ENCODE data around the gene SLC2A6. TPM values are rescaled to one million over a fixed set of nuclear protein-coding genes. Genes with fewer than 3 reads are reported as not detected.
A peak's percentile ranks its signal among the peaks of the same experiment; 100 is the strongest.

The SLC2A6 gene
- total and polyA plus RNA-seq, 2 of the 8 experiments (the other 6 are each of a cell fraction or from before 2014, with no cell fraction given): 16.6 to 17.8 TPM

DNA sequence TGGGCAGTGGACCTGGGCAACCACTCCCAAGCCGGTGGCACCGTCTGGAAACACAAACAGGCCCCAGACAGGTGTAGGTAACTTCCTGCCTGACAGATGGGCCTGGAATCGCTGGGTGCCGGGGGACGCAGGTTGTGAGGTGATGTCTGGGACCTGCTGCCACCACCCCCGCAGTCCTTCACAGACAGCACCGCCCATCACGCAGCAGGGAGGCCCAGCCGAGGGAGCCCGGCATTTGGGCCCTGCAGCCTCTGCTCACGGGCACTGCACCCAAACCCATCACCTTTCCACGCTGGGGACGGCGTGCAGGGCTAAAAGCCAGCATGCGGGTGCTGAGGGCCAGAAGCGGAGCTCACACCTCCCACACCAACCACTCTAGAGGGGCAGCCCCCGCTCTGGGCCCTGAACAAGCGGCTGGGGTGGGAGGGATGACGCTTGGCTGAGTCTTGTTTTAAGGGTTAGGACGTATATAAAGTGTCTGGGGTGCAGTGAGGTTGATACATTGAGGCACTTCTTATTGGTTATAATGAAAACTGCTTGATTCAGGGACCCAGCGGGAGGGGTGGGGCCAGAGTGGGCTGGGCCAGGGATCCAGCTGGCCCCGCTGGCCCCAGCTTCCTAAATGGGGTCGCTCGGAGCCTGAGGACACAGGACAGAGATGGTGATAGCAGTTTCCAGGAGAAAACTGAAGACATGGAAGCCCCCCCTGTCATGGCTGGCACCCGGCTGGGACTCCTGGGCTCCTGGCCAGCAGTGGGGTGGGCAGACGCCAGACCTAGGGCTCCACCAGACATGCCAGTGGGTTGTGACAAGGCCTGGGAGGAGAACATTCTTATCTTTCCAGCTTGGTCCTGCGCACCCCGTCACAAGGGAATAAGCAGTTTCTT, 34.6 kb upstream of the SLC2A6 start:
- CTCF ChIA-PET (ENCODE audit: partially characterized antibody): interaction anchor here (0.8 to 3.4 kb wide), 5 partner anchors 12 to 90 kb away, joined by 3 to 14 read pairs (median 6); partner anchors contain the start of gene MYMK
- 89% methylated on average over 26 of the region's 28 CpGs; no CpG with 5 or more reads in 1 of the 2 experiments for WGBS, 2 experiments (ENCODE audit: extremely low coverage in 1 of 2, insufficient coverage in 1 of 2, insufficient read length in 1 of 2, insufficient replicate concordance in 2 of 2, low coverage in 1 of 2, low lambda C conversion rate in 2 of 2, missing lambda C conversion rate in 1 of 2)
- Histone ChIP-seq H3K23ac (ENCODE audit: insufficient read length) (no peak overlapping the region), H3K23me2 (ENCODE audit: low read depth, low read length) (peaks cover 10% of the 10 kb centered on the region), H3K4me3 (ENCODE audit: extremely low read depth in 1 of 4, insufficient read depth in 2 of 4, low read depth in 3 of 4, low read length in 4 of 4) (no peak overlapping the region), H2BK20ac (ENCODE audit: low read length) (no peak overlapping the region), H3K9me3 (ENCODE audit: insufficient read depth in 2 of 2, low read depth in 1 of 2, low read length in 1 of 2) (peaks cover 0 to 3% of the 10 kb centered on the region in 2 experiments; a peak in 1 of 4 replicates), H2AK5ac (ENCODE audit: low read depth, low read length) (no peak overlapping the region), H3K18ac (ENCODE audit: extremely low read depth, low read length) (no peak overlapping the region), H3K9ac (replicated peaks in 1 of 4; ENCODE audit: extremely low read depth in 1 of 4, low read depth in 3 of 4, low read length in 3 of 4) (no peak overlapping the region), H2BK5ac (ENCODE audit: low read depth, low read length) (no peak overlapping the region; the same call in 1 of the 2 replicates), H4K8ac (ENCODE audit: extremely low read depth, insufficient read depth, low read length) (peak overlapping the region; percentile 16; the same call in 1 of the 2 replicates), H2BK12ac (ENCODE audit: low read depth, low read length) (no peak overlapping the region), H4K91ac (replicated peaks; ENCODE audit: insufficient read length, low read length) (peak overlapping the region; percentile 9), H3K27ac (ENCODE audit: low read depth, low read length) (no peak overlapping the region), H2BK120ac (replicated peaks; ENCODE audit: low read depth, low read length) (no peak overlapping the region), H3K27me3 (replicated peaks in 1 of 4; ENCODE audit: control insufficient read depth in 3 of 4, extremely low read depth in 1 of 4, insufficient read depth in 3 of 4, low read length in 3 of 4) (no peaks in the 10 kb centered on the region; a peak in 1 of 7 replicates), H3K36me3 (ENCODE audit: control insufficient read depth in 2 of 4, insufficient read depth in 4 of 4, low read length in 3 of 4) (no peaks in the 10 kb centered on the region; a peak in 1 of 8 replicates), H4K20me1 (replicated peaks in 1 of 2; ENCODE audit: control insufficient read depth in 1 of 2, insufficient read depth in 2 of 2, low read length in 2 of 2) (peaks cover 0 to 7% of the 10 kb centered on the region in 2 experiments), H3K4me1 (replicated peaks in 1 of 4; ENCODE audit: control insufficient read depth in 3 of 4, insufficient read depth in 4 of 4, low read length in 3 of 4) (peaks cover 0 to 22% (median 14%) of the 10 kb centered on the region in 4 experiments; a peak in 6 of 7 replicates), H3K4me2 (ENCODE audit: insufficient read depth in 1 of 2, low read depth in 2 of 2, low read length in 2 of 2) (no peak overlapping the region), H3K14ac (ENCODE audit: insufficient read length) (no peak overlapping the region), H3K4ac (replicated peaks; ENCODE audit: insufficient read length, low read depth, low read length) (no peak overlapping the region), H3K79me1 (ENCODE audit: low read depth, low read length) (no peaks in the 10 kb centered on the region), H3K79me2 (ENCODE audit: control insufficient read depth in 1 of 2, insufficient read depth in 2 of 2, low read length in 2 of 2) (no peaks in the 10 kb centered on the region), H2BK15ac (ENCODE audit: low read length) (no peak overlapping the region), H2AFZ (ENCODE audit: low read length) (no peak overlapping the region), H3K56ac (replicated peaks; ENCODE audit: insufficient read length, low read depth, low read length) (no peak overlapping the region), H4K5ac (ENCODE audit: insufficient read length, low read depth, low read length) (no peak overlapping the region)
- POLR2A ChIA-PET (ENCODE audit: partially characterized antibody): interaction anchor here (1.0 to 2.5 kb wide), 3 partner anchors 10 to 164 kb away, joined by 3 to 5 read pairs (median 3); no protein-coding TSS in a partner anchor
- FAIRE-seq (no peak), DNase-seq (ENCODE audit: low read depth in 1 of 2, low spot score in 2 of 2) (no peak)
- TF ChIP-seq NRF1 (IDR thresholded peaks at IDR 0.05; ENCODE audit: low read depth, low read length): no peak
- TF ChIP-seq HDAC6 (IDR thresholded peaks at IDR 0.05; ENCODE audit: low read depth, low read length): no peak
- TF ChIP-seq RXRA (IDR thresholded peaks at IDR 0.05; ENCODE audit: insufficient read depth, low read depth, low read length): no peak
- no peak for TF ChIP-seq SIX5 (IDR thresholded peaks at IDR 0.05; ENCODE audit: low read depth, low read length)
- TF ChIP-seq, protein P1, sequence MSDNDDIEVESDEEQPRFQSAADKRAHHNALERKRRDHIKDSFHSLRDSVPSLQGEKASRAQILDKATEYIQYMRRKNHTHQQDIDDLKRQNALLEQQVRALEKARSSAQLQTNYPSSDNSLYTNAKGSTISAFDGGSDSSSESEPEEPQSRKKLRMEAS (IDR thresholded peaks at IDR 0.05): no peak
- TF ChIP-seq POLR2A (IDR thresholded peaks at IDR 0.05; ENCODE audit: control extremely low read depth in 1 of 2, low read depth in 2 of 2, low read length in 2 of 2): no peak
- TF ChIP-seq JUND (IDR thresholded peaks at IDR 0.05; ENCODE audit: low read length): no peak
- TF ChIP-seq, protein P2, sequence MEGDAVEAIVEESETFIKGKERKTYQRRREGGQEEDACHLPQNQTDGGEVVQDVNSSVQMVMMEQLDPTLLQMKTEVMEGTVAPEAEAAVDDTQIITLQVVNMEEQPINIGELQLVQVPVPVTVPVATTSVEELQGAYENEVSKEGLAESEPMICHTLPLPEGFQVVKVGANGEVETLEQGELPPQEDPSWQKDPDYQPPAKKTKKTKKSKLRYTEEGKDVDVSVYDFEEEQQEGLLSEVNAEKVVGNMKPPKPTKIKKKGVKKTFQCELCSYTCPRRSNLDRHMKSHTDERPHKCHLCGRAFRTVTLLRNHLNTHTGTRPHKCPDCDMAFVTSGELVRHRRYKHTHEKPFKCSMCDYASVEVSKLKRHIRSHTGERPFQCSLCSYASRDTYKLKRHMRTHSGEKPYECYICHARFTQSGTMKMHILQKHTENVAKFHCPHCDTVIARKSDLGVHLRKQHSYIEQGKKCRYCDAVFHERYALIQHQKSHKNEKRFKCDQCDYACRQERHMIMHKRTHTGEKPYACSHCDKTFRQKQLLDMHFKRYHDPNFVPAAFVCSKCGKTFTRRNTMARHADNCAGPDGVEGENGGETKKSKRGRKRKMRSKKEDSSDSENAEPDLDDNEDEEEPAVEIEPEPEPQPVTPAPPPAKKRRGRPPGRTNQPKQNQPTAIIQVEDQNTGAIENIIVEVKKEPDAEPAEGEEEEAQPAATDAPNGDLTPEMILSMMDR (IDR thresholded peaks at IDR 0.05; ENCODE audit: control extremely low read depth in 1 of 3, insufficient read depth in 1 of 3, low read depth in 1 of 3, low read length in 3 of 3): no peak
- no peak for TF ChIP-seq SIN3A (conservative IDR thresholded peaks at IDR 0.05 in 1 of 2, IDR thresholded peaks at IDR 0.05 in 1 of 2; ENCODE audit: low read depth in 1 of 2, low read length in 2 of 2)
